ACHN (cell line): ENCODE results near the gene FAM90A1.
A peak's percentile ranks its signal among the peaks of the same experiment; 100 is the strongest.
"Not testable (repeated sequence)": the region's sequence is repeated elsewhere in the genome, so short reads cannot be mapped to it uniquely, and the experiment has no call there.

ENCODE experiments used
- DNase-seq: peaks from one replicate; pipeline ENCODE4 v3.0.0-alpha.2; 2015
- in situ Hi-C: cut with HindIII; loops from 2 replicates; pipeline ENCODE4 v1.10.0; 2017; ENCODE audit warnings: low sequenced_read_pairs, low pct_ligation_motif_present, low pct_unique_long_range_greater_than_20kb

Gene FAM90A1

DNA sequence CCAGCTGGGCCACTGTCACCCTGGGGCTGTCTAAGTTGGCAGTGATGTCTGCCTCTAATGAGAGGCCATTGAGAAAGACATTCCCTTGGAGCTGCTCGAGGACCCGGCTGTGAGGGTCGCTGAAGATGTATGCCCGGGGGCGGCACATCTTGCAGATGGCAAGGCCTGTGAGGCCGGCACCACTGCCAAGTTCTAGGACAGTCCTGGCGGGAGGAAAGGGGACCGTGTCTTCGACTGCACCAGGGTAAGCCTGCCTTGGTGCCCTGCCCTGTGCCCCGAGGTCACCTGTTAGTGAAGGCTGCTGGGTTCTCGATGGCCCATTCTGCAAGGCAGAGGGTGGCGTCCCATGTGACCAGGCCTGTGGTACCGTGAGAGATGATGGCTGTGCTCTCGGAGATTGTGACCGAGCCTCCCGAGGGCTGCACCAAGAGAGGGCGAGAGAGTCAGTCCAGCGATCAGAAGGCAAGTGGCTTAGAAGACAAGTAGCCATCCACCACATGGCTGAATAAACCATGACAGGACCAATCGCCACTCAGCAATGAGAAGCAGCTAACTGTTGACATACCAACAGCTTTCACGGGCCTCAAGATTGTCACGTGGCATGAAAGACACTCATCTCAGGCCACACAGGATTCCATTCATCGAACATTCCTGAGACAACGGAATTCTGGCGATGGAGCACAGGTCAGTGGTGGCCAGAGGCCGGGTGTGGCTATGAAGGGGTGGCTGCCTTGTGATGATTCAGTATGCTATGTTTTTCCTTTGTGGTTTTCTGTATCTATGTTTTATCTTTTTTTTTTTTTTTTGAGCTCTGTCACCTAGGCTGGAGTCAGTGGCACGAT, 8.1 kb upstream of the FAM90A1 start:
- in situ Hi-C loops = not testable (repeated sequence)
- DNase-seq = peak; percentile 49

DNA sequence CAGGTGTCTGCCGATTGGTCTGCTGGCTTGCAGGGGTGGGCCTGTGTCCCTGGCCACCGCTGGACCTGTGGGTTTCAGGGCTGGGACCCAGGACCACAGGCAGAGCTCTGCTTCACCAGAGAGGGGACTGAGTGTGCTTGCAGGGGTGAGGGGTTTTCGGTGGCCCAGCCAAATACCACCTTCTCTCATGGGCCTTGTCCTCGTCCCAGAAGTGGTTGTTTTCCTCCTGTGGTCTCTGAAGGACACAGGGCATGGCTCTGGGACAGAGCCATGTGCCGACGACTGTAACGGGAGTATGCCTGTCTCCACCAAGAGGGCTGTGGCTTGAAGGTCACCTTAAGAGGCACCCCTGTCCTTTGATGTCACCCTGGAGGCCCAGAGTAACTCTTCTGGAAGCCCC, 7.3 kb upstream of the FAM90A1 start:
- in situ Hi-C loops, DNase-seq: not testable (repeated sequence)

DNA sequence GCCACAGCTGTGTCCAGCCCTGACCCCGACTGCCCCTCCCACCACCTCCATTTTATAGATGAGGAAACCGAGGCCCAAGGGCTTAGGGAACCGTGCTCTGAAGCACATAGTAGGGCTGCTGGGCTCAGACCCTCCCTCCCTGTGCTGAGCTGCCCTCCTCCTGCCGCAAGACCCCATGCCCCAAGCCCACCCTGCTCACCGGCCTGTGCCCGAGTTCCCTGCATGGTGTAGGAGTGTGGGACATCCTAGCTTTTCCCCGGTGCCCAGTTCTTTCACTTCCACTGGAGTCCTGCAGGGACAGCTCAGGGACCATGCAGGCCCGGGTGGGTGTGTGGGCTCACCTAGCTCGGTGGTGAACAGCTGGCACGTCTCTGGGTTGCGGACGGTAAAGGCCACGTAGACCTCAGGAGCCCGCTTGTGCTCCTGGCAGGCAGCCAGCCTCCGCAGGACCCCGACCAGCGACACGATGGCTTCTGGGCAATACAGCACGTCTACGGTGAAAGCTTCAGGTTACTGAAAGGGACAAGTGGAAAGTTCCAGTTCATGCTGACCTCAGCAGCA, 6.6 kb upstream of the FAM90A1 start:
- in situ Hi-C loops, DNase-seq: not testable (repeated sequence)

DNA sequence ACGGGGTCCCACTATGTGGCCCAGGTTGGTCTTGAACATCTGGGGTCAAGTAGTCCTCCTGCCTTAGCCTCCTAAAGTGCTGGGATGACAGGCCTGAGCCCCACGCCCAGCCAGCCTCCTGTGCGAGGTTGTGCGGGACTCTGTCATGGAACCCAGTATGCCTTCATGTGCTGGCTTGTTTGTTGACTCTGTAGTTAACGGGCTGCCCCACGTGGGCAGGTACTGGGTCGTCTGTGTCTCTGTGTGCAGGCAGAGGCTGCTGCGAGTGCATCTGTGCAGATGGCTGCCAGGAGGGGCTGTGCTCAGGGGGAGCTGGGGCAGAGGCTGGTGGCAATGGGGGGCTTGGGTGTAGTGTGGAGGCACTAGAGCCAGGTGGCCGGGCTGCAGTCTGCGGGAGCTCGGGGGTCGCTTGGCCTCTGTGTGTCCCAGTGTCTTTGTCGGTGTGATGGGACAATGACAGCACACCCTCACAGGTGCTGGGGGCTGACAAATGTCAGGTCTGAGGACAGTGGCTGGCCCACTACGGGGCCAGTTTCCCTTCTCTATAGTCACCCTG, 6.0 kb upstream of the FAM90A1 start:
- in situ Hi-C loops, DNase-seq: not testable (repeated sequence)

DNA sequence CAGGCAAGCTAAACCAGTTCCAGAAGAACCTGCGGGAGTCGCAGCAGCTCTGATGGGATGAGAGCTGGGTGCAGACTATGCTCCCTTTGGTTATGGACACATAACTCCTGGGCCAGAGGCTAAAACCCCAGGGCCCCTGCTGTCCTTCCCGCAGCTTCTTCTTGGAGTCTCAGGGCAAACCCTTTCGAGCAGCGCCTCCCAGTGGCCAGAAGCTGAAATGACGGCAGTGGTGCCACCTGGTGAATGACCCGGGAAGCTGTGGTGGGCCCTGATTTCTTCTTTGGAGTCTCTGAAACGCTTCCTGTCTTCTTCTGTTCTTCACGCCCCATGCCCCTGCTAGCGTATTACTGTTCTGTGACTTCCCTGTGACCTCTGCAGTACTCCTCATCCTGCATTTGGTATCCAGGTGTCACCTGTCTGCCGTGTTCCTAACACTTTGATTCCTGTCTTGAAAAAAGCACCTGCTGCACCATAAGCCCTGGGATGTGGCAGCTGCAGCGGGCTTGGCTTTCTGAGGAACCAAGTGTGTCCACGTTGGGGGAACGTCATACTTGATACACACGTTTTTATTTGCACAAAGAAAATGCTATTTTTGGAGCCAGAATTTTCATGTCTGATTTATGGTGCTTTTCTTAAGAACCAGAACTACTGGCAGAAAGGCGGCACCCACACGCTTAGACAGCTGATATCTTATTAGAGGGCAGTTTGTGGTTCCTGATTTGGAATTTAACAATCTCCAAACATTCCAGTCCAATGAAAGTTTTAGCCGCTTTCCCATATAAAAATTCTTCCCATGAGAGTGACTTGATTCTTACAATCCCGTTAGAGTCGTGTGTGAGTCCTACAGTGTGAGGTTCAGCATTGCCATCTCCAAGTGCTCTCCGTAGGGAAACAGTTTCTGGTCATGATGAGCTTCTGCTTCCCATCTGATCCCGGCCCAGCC, 4.5 kb upstream of the FAM90A1 start:
- DNase-seq = peak; percentile 65
- in situ Hi-C loops = not testable (repeated sequence)

DNA sequence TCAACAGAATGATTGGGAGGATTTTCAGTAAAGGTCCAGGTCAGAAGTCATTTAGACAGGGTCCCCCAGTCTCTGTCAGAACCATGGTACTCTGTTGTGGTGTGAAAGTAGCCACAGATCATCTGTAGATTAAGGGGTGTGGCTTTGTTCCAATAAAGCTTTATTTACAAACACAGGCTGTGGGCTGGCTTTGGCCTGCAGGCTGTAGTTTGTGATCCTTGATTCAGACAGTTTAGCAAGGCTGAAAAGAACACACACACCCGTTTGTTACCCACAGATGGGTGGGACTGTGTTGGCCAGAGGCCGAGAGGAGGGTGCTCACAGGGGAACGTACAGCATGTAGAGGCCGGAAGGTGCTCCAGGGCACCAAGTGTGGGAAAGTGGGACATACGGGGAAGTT, 3.6 kb upstream of the FAM90A1 start:
- in situ Hi-C loops, DNase-seq: not testable (repeated sequence)

DNA sequence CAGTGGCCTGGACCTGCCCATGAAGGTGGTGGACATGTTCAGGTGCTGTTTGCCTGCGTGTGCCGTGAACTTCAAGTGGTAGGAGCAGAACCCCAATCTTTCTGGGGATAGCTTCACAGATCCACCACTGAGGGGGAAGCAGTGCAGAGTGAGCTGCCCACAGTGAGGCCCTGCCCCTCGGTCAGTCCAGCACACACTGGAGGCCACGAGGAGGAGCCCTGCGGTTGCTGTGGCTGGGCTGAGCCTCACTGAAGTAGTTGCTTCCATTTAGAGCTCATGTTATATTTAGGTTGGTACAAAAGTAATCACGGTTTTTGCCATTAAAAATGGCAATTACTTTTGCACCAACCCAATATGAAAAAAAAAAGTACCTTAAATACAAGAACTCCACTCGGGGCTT, 2.1 kb upstream of the FAM90A1 start:
- DNase-seq, in situ Hi-C loops: not testable (repeated sequence)

DNA sequence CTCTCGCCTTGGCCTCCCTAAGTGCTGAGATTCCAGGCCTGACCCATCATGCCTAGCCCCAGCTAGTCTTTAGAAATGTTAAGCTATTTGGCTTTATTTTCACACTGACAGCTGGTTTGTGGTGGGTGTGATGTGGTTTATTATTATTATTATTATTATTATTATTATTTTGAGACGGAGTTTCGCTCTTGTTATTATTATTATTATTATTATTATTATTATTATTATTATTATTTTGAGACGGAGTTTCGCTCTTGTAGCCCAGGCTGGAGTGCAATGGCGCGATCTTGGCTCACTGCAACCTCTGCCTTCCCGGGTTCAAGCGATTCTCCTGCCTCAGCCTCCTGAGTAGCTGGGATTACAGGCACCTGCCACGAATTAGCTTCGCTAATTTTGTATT, 1.2 kb upstream of the FAM90A1 start:
- in situ Hi-C loops, DNase-seq: not testable (repeated sequence)

DNA sequence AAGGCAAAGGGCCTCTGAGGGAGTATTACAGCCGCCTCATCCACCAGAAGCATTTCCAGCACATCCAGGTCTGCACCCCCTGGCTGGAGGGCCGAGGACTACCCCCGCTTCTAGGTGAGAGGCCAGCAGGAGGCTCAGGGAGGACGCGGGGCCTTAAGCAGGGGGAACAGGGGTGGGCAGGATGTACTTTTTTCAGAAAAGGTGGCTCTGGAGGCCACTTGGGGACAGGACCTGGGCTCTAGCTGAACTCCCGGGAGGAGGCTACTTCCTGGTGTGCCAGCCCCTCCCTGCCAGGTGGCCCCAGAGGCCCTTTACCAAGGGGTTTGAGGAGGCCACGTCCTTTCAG, 287 bp upstream of the FAM90A1 start:
- DNase-seq, in situ Hi-C loops: not testable (repeated sequence)

DNA sequence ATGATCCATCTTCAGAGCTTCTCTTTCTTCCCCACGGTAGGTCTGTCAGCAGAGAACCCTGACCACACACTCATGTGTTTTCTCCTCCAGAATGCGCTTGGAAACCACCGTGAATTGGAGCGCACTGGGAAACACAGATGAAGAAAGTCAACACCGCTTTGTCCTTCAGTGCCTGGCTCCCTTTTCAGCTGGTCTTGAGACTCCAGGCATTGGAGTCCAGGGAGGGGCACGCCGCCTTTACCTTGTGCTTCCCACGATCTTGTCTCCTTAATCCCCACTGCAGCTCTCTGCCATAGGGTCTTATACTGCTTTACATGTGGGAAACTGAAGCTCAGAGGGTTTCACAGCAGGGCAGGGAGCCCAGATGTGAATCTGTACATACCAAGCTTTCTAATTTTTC, 1.1 kb downstream of the FAM90A1 start:
- no peak for DNase-seq
- in situ Hi-C loops = no loop called here

DNA sequence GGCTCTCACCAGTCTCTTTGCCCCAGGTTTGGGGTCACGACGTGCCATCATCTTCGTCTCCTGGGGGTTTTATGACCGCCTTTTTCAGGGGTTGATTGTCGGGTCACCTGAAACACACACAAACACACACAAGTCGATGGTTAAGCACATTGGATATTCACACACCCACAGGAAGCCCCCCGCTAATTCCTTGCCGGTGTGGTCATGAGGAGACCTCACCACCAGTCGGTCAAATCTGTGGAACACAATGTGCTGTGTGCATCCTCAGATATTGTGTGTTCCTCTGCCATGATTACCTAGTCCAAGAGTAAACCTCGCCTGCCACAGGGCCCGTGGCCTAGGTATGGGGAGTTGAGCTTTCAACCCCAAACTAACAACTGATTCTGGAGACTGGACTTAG, 2.6 kb downstream of the FAM90A1 start:
- DNase-seq, in situ Hi-C loops: not testable (repeated sequence)

DNA sequence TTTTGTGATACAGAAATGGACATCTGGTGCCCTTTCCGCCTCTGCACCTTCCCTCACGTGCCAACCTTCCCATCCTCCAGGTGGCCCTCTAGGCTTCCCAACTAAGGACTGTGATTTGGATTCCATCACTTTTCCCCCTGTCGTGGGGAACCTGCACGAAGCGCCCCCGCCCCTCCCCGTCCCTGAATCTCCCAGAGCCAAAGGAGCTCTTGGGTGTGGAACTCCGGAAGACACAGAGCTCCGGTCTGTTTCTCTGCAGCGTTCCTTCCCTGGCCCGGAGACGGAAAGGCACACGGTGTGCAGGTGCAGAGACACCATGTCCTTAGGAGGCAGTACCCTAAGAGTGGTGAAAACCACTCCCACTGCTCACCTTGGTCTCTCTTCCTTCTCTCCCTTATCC, 3.8 kb downstream of the FAM90A1 start:
- DNase-seq, in situ Hi-C loops: not testable (repeated sequence)

DNA sequence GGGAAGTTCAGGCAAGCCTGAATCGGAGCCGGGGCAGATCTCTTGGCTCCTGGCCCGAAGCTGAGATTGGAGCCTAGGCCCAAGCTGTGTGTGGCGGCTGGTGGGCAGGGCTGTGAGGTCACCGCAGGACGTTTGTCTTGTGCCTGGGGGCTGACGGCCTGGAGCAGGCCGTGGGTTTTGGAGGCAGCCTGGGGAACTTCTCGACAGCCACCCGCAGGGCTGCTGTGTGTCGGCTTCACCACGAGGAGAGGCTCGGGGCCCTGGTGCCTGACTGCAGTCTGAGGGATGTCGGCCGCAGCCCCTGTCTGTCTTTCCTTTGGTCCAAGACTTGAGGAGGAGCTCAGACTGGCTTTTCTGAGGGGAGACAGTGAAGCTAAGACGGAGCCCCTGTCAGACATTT, 5.1 kb downstream of the FAM90A1 start:
- in situ Hi-C loops, DNase-seq: not testable (repeated sequence)

DNA sequence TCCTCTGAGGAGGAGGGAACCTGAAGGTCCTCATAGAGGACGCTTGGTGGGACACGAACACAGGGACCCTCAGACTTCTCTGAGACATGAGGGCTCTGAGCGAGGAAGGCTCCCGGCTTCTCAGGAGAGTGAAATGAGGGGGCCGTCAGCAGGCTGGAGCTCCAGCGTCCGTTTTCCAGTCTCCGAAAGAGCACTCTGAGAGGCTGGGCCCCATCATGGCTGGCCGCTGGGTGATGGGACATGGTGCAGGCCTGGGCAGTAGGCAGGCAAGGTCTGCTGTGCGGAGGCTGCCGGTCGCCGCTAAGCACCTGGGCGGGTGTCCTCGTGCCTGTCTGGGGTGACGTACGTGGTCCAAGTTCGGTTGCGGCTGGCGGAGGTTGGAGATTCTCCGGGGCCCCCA, 5.6 kb downstream of the FAM90A1 start:
- in situ Hi-C loops = not testable (repeated sequence)

DNA sequence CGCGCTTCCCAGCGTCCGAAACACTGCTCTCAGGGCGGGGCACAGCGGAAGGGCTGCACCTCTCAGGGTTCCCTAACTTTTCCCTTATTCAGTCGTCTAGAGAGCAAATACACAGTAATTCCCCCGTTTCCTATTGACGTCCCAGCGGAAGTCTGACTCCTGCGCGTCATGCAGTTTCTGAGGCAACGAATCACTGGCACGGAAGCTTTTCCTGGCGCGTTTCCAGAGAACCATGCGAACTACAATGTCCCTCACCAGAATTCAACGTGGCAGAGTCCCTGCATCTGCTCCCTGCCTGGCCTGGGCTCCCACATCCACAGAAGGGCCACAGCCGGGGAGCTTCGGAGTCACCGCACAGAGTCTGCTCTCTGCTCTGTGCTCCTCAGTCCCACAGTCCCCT, 6.0 kb downstream of the FAM90A1 start:
- DNase-seq, in situ Hi-C loops: not testable (repeated sequence)

More for the DNA sequence above, 5.6 kb downstream of the FAM90A1 start:
- DNase-seq = not testable (repeated sequence)

DNA sequence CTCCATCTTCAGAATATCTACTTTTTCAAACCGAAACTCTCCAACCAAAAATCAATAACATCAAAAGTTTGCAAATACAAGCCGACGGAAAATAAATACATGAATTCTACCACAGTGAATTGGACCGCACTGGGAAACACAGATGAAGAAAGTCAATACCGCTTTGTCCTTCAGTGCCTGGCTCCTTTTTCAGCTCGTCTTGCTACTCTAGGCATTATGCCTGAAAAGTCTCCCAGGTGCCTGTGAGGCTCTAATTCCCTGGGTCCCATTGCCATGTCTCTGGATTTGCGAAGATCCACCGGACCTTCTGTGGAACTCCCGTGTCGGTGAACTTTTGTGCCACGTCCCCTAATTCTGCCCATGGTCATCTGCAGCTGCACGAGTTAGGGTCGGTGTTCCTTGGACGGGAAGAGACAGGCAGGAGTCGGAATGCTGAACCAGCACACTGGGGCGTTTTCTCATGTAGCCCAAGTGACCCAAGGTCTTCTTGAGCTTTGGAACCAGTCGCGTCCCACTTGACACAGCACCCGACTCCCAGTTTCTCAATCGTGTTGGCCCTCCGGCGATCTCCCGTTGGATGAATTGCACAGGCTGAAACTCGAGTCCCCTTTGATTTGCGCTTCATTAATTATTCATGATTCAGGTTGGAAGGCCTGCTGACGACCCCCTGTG, 8.6 kb downstream of the FAM90A1 start:
- in situ Hi-C loops, DNase-seq: not testable (repeated sequence)

DNA sequence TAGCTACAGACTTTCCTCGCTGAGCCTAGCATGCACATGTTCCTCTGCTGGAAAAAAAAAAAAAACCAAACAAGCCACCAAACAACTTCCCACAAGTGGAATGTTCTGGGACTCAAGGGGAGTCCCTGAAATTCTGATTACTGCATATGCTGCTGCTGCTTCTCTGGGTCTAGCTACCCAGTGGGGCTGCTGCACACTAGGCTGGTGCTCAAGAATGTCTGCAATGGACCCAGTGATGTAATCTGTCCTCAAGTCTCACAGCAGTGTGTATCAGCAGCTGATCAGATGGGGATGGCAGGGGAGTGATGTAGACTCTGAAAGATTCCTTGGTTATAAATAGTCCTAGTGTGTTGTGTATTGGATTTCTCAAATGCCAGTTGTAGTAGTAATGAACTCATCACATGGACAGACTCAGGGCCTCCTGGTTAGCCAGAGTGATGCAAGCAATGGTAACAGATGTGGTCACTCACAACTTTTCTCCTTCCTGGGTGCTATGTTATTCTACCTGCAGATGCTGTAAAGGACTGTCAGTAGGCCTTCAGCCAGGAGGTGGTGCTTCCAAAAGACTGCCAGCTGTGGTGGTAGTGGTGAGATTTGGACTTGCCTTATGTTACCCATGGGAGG, 29.6 kb downstream of the FAM90A1 start:
- DNase-seq, in situ Hi-C loops: not testable (repeated sequence)

DNA sequence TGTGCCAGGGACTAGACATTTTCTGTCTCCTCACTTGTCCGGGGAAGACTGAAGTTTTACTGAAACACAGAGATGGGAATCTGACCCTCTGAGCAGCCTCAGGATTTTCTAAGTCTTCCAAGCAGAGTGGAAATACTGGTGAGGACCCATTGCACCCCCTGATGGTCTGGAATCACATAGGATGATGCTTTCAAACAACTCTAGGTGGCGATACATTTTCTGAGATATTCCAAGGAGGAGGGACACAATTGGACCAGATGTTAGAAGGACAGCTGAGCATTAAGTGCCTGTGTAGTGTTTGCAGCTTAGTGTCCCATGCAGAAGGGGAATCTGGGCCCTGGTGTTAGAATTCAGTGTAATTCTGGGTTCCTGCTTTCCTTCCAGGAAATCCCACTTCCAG, 39.3 kb downstream of the FAM90A1 start:
- in situ Hi-C loops = not testable (repeated sequence)

More for the DNA sequence above, 39.3 kb downstream of the FAM90A1 start:
- not testable (repeated sequence) for DNase-seq
